NCI-H1092 (cell line): ENCODE results near the gene UBE2D3.

Experiments
- DNase-seq: peaks from one replicate; lab custom pipeline; 2025; lab: John Stamatoyannopoulos, UW

The UBE2D3 gene

GRCh38 chr4:102751941-102752340 is 75.4 kb downstream of the UBE2D3 start:
- DNase-seq = no peak
